Measurements from ENCODE around the gene TSKU.

GRCh38 chr11:76798671-76799065, 15.5 kb downstream of the TSKU start:
- TF ChIP-seq, protein P1, sequence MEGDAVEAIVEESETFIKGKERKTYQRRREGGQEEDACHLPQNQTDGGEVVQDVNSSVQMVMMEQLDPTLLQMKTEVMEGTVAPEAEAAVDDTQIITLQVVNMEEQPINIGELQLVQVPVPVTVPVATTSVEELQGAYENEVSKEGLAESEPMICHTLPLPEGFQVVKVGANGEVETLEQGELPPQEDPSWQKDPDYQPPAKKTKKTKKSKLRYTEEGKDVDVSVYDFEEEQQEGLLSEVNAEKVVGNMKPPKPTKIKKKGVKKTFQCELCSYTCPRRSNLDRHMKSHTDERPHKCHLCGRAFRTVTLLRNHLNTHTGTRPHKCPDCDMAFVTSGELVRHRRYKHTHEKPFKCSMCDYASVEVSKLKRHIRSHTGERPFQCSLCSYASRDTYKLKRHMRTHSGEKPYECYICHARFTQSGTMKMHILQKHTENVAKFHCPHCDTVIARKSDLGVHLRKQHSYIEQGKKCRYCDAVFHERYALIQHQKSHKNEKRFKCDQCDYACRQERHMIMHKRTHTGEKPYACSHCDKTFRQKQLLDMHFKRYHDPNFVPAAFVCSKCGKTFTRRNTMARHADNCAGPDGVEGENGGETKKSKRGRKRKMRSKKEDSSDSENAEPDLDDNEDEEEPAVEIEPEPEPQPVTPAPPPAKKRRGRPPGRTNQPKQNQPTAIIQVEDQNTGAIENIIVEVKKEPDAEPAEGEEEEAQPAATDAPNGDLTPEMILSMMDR (IDR thresholded peaks at IDR 0.05; ENCODE audit: insufficient read depth, low read depth, low read length), result no peak
- no peak for TF ChIP-seq EZH2 (IDR thresholded peaks at IDR 0.05; ENCODE audit: insufficient read depth, low read length)
